GM21576 (cell line): ENCODE measurements around the gene RAB11FIP2.
"Not testable (repeated sequence)": the region's sequence is repeated elsewhere in the genome, so short reads cannot be mapped to it uniquely, and the experiment has no call there.

ENCODE experiments used
- ATAC-seq: cut with Tn5 transposase; IDR thresholded peaks from one replicate; pipeline ENCODE4 v1.9.1; 2021; ENCODE audit warnings: mild to moderate bottlenecking, moderate library complexity; ENCODE audit not compliant: unreplicated experiment

The RAB11FIP2 gene

GRCh38 chr10:118046395-118047156 is at the start of gene RAB11FIP2:
Gene RAB11FIP2 (minus strand): TSS chr10:118046941. CDS start chr10:118046163, 778 bp downstream.
- peak; percentile 93 for ATAC-seq

- no peak for ATAC-seq
These were observed 49.3 kb upstream of the RAB11FIP2 start for GRCh38 chr10:118096022-118096421.

- no peak for ATAC-seq
These were observed 45.5 kb upstream of the RAB11FIP2 start for GRCh38 chr10:118092209-118092608.

GRCh38 chr10:118080817-118081216 is 34.1 kb upstream of the RAB11FIP2 start:
- ATAC-seq, result no peak

GRCh38 chr10:118076705-118077104 is 30.0 kb upstream of the RAB11FIP2 start:
- ATAC-seq, result no peak

GRCh38 chr10:118072840-118073239 is 26.1 kb upstream of the RAB11FIP2 start:
- no peak for ATAC-seq

- not testable (repeated sequence) for ATAC-seq
These were observed 20.6 kb upstream of the RAB11FIP2 start for GRCh38 chr10:118067389-118067788.

GRCh38 chr10:118062798-118063238 is 16.1 kb upstream of the RAB11FIP2 start:
- ATAC-seq, result no peak

GRCh38 chr10:118058371-118058770 is 11.6 kb upstream of the RAB11FIP2 start:
- ATAC-seq, result no peak

- ATAC-seq, result no peak
These were observed 10.6 kb upstream of the RAB11FIP2 start for GRCh38 chr10:118057361-118057760.

- ATAC-seq, result no peak
These were observed 7.6 kb upstream of the RAB11FIP2 start for GRCh38 chr10:118054383-118054782.

- ATAC-seq, result no peak
These were observed 6.1 kb upstream of the RAB11FIP2 start for GRCh38 chr10:118052816-118053215.

GRCh38 chr10:118047880-118048279 is 1.1 kb upstream of the RAB11FIP2 start:
- no peak for ATAC-seq

- peak; percentile 14 for ATAC-seq
These were observed 497 bp upstream of the RAB11FIP2 start for GRCh38 chr10:118047157-118047719.

- ATAC-seq, result peak; percentile 29
These were observed 825 bp downstream of the RAB11FIP2 start for GRCh38 chr10:118045837-118046394.

- ATAC-seq, result no peak
These were observed 1.4 kb downstream of the RAB11FIP2 start for GRCh38 chr10:118045158-118045836.

GRCh38 chr10:118042827-118043242 is 3.9 kb downstream of the RAB11FIP2 start:
- no peak for ATAC-seq

GRCh38 chr10:118042336-118042735 is 4.4 kb downstream of the RAB11FIP2 start:
- ATAC-seq, result no peak

GRCh38 chr10:118041316-118041715 is 5.4 kb downstream of the RAB11FIP2 start:
- ATAC-seq, result no peak

GRCh38 chr10:118036281-118036875 is 10.4 kb downstream of the RAB11FIP2 start:
- ATAC-seq, result no peak

- no peak for ATAC-seq
These were observed 11.3 kb downstream of the RAB11FIP2 start for GRCh38 chr10:118035354-118036005.
